ENCODE measurements around the gene RFPL2.
"Not testable (repeated sequence)": the region's sequence is repeated elsewhere in the genome, so short reads cannot be mapped to it uniquely, and the experiment has no call there.

RFPL2 gene

DNA sequence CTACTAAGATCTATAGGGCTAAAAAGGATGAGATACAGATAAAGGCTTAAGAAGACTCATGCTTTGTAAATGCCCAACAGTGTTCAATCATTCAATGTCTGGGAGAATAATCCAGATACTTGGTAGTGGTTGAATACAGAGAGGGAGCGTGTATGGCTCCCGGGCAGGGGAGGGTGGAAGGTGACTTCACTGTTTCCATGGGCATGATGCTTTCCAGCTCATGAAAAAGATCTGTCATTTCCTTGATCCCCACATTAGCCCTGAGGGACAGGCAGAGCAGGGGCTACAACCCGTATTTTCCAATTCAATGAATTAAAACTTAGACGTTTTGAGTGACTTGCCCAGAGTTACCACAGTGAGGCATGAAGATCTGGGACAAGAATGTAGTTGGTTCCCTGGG is 50.1 kb downstream of the RFPL2 start:
- H3K4me3 ChIP-seq (ENCODE audit: low read depth in 1 of 2, low read length in 2 of 2); H3K27me3 ChIP-seq (ENCODE audit: control insufficient read depth in 1 of 2, insufficient read depth in 2 of 2, low read length in 2 of 2); H3K4me1 ChIP-seq (ENCODE audit: insufficient read depth, low read length); H3K9me3 ChIP-seq (ENCODE audit: low read length); H3K9ac ChIP-seq (ENCODE audit: low read length); H3K36me3 ChIP-seq (ENCODE audit: insufficient read depth, low read length); H3K27ac ChIP-seq (ENCODE audit: low read depth, low read length): not testable (repeated sequence)

DNA sequence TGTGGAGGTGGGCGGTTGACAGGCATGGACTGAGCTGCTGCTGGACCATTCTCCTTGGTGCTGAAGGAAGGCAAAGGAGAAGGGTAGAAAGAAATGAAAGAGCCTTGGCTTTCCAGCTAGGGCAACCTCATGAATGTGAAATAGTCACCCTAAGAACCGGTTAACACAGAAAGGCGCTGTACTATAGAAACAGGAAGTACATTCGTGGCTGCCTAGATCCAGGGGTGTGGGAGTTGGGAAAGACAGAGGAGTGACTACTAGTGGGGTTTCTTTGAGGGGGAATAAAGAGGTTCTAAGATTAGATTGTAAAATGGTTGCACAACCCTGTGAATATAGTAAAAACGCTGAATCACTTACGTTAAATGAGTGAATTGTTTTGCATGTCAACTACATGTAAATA is 53.2 kb downstream of the RFPL2 start:
- H3K9me3 ChIP-seq (ENCODE audit: low read length); H3K4me1 ChIP-seq (ENCODE audit: insufficient read depth, low read length); H3K4me3 ChIP-seq (ENCODE audit: low read depth in 1 of 2, low read length in 2 of 2); H3K9ac ChIP-seq (ENCODE audit: low read length); H3K27ac ChIP-seq (ENCODE audit: low read depth, low read length); H3K27me3 ChIP-seq (ENCODE audit: control insufficient read depth in 1 of 2, insufficient read depth in 2 of 2, low read length in 2 of 2); H3K36me3 ChIP-seq (ENCODE audit: insufficient read depth, low read length): not testable (repeated sequence)

DNA sequence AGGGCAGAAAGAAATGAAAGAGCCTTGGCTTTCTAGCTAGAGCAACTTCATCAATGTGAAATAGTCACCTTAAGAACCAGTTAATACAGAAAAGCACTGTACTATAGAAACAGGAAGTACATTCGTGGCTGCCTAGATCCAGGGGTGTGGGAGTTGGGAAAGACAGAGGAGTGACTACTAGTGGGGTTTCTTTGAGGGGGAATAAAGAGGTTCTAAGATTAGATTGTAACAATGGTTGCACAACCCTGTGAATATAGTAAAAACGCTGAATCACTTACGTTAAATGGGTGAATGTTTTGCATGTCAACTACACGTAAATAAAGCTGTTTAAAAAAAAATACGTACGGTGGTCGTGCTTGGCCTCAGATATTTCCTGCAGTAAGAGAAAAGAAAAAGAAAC is 54.2 kb downstream of the RFPL2 start:
- H3K9me3 ChIP-seq (ENCODE audit: low read length); H3K27ac ChIP-seq (ENCODE audit: low read depth, low read length); H3K9ac ChIP-seq (ENCODE audit: low read length); H3K36me3 ChIP-seq (ENCODE audit: insufficient read depth, low read length); H3K27me3 ChIP-seq (ENCODE audit: control insufficient read depth in 1 of 2, insufficient read depth in 2 of 2, low read length in 2 of 2); H3K4me3 ChIP-seq (ENCODE audit: low read depth in 1 of 2, low read length in 2 of 2); H3K4me1 ChIP-seq (ENCODE audit: insufficient read depth, low read length): not testable (repeated sequence)

DNA sequence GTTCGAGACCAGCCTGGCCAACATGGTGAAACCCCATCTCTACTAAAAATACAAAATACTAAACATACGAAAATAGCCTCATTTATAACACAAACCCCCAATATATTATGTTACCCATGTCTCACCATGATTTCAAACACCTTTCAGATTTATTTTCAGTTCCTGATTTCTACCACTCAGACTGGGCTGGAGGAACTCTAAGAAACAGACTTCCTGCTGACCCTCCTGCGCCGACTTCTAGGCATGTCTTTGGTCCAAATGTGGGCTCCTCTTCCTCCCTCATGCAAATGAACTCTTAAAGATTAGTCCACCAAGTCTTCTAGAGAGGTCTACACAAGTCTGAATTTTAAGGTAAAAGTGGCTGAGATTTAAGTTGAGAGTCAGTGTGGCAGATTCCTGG is 56.5 kb downstream of the RFPL2 start:
- H3K4me1 ChIP-seq (ENCODE audit: insufficient read depth, low read length); H3K27ac ChIP-seq (ENCODE audit: low read depth, low read length); H3K4me3 ChIP-seq (ENCODE audit: low read depth in 1 of 2, low read length in 2 of 2); H3K27me3 ChIP-seq (ENCODE audit: control insufficient read depth in 1 of 2, insufficient read depth in 2 of 2, low read length in 2 of 2); H3K36me3 ChIP-seq (ENCODE audit: insufficient read depth, low read length); H3K9me3 ChIP-seq (ENCODE audit: low read length); H3K9ac ChIP-seq (ENCODE audit: low read length): not testable (repeated sequence)

DNA sequence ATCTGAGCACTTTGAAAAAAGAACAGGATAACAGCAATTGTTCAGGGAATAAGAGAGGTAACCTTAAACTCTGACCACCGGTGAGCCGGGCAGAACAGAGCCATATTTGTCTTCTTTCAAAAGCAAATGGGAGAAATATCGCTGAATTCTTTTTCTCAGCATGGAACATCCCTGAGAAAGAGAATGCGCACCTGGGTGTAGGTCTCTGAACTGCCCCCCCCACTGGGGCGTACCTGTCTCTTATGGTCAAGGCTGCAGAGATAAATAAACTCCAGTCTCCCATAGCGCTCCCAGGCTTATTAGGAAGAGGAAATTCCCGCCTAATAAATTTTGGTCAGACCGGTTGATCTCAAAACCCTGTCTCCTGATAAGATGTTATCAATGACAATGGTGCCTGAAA is 57.7 kb downstream of the RFPL2 start:
- H3K36me3 ChIP-seq (ENCODE audit: insufficient read depth, low read length); H3K27ac ChIP-seq (ENCODE audit: low read depth, low read length); H3K4me3 ChIP-seq (ENCODE audit: low read depth in 1 of 2, low read length in 2 of 2); H3K9ac ChIP-seq (ENCODE audit: low read length); H3K4me1 ChIP-seq (ENCODE audit: insufficient read depth, low read length); H3K27me3 ChIP-seq (ENCODE audit: control insufficient read depth in 1 of 2, insufficient read depth in 2 of 2, low read length in 2 of 2); H3K9me3 ChIP-seq (ENCODE audit: low read length): not testable (repeated sequence)

DNA sequence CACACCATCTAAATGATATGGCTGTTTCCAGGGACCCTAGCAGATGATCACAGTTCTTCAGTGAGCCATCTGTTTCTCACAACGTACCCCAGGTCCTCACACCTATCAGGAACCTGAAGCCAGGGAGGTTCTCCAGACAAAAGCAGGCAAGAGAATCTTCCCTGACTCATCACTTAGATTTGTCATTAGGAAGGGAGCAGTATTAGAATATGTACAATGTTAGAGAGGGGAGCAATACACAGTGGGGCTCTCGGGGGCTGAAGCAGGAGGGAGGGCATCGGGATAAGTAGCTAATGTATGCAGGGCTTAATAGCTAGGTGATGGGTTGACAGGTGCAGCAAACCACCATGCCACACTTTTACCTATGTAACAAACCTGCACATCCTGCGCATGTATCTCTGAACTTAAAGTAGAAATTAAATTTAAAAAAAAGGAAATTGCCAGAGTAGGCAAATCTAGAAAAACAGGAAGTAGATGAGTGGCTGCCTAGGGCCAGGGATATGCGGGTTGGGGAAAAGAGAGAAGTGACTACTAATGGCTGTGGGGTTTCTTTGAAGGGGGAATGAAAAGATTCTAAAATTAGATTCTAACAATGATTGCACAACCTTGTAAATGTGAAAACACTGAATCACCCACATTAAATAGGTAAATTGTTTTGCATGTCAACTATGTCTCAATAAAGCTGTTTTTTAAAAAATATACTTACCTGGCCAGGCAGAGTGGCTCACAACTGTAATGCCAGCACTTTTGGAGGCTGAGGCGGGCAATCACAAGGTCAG is 60.2 kb downstream of the RFPL2 start:
- no peaks in the 10 kb centered on the region for H3K4me1 ChIP-seq (ENCODE audit: insufficient read depth, low read length)

DNA sequence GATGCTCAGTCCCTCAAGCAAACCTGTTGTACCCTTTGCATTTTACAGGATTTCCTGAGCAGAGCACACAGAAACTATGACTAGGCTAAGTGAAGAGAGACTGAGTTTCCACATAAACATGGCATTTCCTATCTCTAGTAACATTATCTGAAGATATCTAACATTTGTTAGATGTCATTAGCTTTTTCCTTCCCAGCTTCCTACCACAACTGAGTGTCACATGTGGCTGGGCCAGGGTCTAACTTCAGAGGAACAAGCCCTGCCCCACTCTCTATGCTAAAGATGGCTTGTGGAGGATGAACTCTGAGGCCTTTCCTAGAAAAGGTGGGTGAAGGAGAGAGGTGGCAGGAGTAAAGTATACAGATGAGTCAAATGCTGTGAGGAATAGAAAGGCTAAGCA is 62.3 kb downstream of the RFPL2 start:
- H3K27me3 ChIP-seq (ENCODE audit: control insufficient read depth in 1 of 2, insufficient read depth in 2 of 2, low read length in 2 of 2): no peaks in the 10 kb centered on the region
- no peak overlapping the region for H3K4me3 ChIP-seq (ENCODE audit: low read depth in 1 of 2, low read length in 2 of 2)
- H3K9me3 ChIP-seq (ENCODE audit: low read length): no peaks in the 10 kb centered on the region
- no peak overlapping the region for H3K27ac ChIP-seq (ENCODE audit: low read depth, low read length)
- no peaks in the 10 kb centered on the region for H3K4me1 ChIP-seq (ENCODE audit: insufficient read depth, low read length)
- no peak overlapping the region for H3K9ac ChIP-seq (ENCODE audit: low read length)
- H3K36me3 ChIP-seq (ENCODE audit: insufficient read depth, low read length): no peaks in the 10 kb centered on the region

More for the DNA sequence above, 60.2 kb downstream of the RFPL2 start:
- H3K27me3 ChIP-seq (ENCODE audit: control insufficient read depth in 1 of 2, insufficient read depth in 2 of 2, low read length in 2 of 2): no peaks in the 10 kb centered on the region
- no peak overlapping the region for H3K27ac ChIP-seq (ENCODE audit: low read depth, low read length)
- H3K36me3 ChIP-seq (ENCODE audit: insufficient read depth, low read length): no peaks in the 10 kb centered on the region
- H3K9me3 ChIP-seq (ENCODE audit: low read length): no peaks in the 10 kb centered on the region
- no peak overlapping the region for H3K4me3 ChIP-seq (ENCODE audit: low read depth in 1 of 2, low read length in 2 of 2)
- no peak overlapping the region for H3K9ac ChIP-seq (ENCODE audit: low read length)

DNA sequence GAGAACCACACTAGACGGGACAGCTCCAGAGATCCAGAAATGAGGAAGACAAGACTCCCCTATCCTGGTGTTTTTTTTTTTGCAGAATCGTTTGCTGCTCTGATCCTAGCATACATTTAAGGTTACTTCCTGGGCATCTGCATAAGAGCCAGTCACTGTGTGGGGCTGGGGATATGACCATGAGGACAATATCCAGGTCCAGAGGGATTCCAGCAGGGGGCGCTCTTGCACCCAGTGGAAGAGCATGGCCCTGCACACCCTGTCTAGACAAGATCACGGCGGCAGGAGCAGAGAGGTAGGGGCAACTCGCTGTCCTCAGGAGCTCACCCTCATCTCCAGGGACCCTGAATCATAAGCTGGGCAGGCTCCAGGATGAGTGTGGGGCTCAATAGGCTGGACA is 64.2 kb downstream of the RFPL2 start:
- H3K9me3 ChIP-seq (ENCODE audit: low read length); H3K9ac ChIP-seq (ENCODE audit: low read length); H3K27ac ChIP-seq (ENCODE audit: low read depth, low read length); H3K4me1 ChIP-seq (ENCODE audit: insufficient read depth, low read length); H3K4me3 ChIP-seq (ENCODE audit: low read depth in 1 of 2, low read length in 2 of 2); H3K27me3 ChIP-seq (ENCODE audit: control insufficient read depth in 1 of 2, insufficient read depth in 2 of 2, low read length in 2 of 2); H3K36me3 ChIP-seq (ENCODE audit: insufficient read depth, low read length): not testable (repeated sequence)

Measured in muscle layer of colon (tissue), 2 donors.